Psoas muscle (tissue), 8 donors: Measurements from ENCODE around the gene PRR29. TPM values are rescaled to one million over a fixed set of nuclear protein-coding genes. Genes with fewer than 3 reads are reported as not detected.
A peak's percentile ranks its signal among the peaks of the same experiment; 100 is the strongest.

ENCODE experiments used
- ATAC-seq, 4 donors: fragments of 200-7000 bp; cut with Tn5 transposase; one replicate each; pipeline ENCODE4 v1.9.1; 2020; ENCODE audit warnings: moderate library complexity in 3 of 4, mild to moderate bottlenecking in 2 of 4
- DNase-seq, 2 donors: peaks; one replicate each; pipeline ENCODE4 v3.0.0-alpha.2; 2020
- H3K27ac ChIP-seq: fragments of 200-600 bp; one replicate; pipeline ENCODE4 v1.8.0; 2022
- H3K27me3 ChIP-seq, 3 donors: fragments of 200-600 bp in 1 of 3; one replicate each; pipeline versions ENCODE4 v1.6.1 to v1.8.0; 2013 to 2022; ENCODE audit warnings: low read length in 2 of 3, mild to moderate bottlenecking in 2 of 3, moderate library complexity in 1 of 3; ENCODE audit not compliant: insufficient read depth in 3 of 3
- H3K36me3 ChIP-seq, 2 donors: fragments of 200-600 bp in 1 of 2; one replicate each; pipeline versions ENCODE4 v1.6.1 to v1.8.0; 2013 to 2022; ENCODE audit warnings: low read depth in 1 of 2, mild to moderate bottlenecking in 1 of 2, moderate library complexity in 1 of 2; ENCODE audit not compliant: insufficient read depth in 1 of 2
- H3K4me1 ChIP-seq: fragments of 200-600 bp; one replicate; pipeline ENCODE4 v1.8.0; 2022
- H3K4me3 ChIP-seq: fragments of 200-600 bp; one replicate; pipeline ENCODE4 v1.8.0; 2022; ENCODE audit warnings: mild to moderate bottlenecking
- H3K9me3 ChIP-seq: fragments of 200-600 bp; one replicate; pipeline ENCODE4 v1.8.0; 2022
- CTCF ChIP-seq: fragments of 200-600 bp; IDR thresholded peaks from one replicate; pipeline ENCODE4 v1.8.0; 2022; ENCODE audit warnings: antibody characterized with exemption
- WGBS, 3 donors: extraction: QIAGEN DNeasy Blood & Tissue Kit; methylation state at CpG; one replicate each; pipeline versions ENCODE4 v1.1.6 to v1.1.7; 2013; 5-methylcytosine and 5-hydroxymethylcytosine counted together
- intact Hi-C, 2 donors: fragments of 100-400 bp; cut with DNase I; formaldehyde crosslinking; loops; one replicate each; pipeline versions ENCODE4 v1.11.0 to v1.14.2; 2022
- polyA plus RNA-seq, 3 donors: library from polyadenylated mRNA; stranded (reverse); fragments of 200-250 nt; gene quantifications; one replicate each; pipeline ENCODE4 v1.2.3, GENCODE V29; 2013
- total RNA-seq, 4 donors: library from RNA; stranded (reverse); fragmentation: NEBNext Ultra II Directional in 2 of 4; extraction: Animal tissue kit (Norgen Biotek cat#: 25700) in 2 of 4; gene quantifications; one replicate each; pipeline versions ENCODE4 v1.2.1 to v1.2.4, GENCODE V29; 2021 to 2023
- donor health status: healthy with polysubstance abuse.
- donor health status: DM: no; HTN: no; CAD: no; lungs with moderate emphysema.
- donor health status: Bipolar disorder and iron deficiency.
- donor health status: healthy.
- donor health status: DM: yes; HTN: yes; CAD: no.
- donor health status: DM: no; HTN: no; CAD: no.
- donor health status: DM: no; HTN: no; CAD: no.
- donor health status: DM: yes; HTN: yes; CAD: no.

The PRR29 gene
- total and polyA plus RNA-seq, 7 donors = 0.09 to 0.47 (median 0.16) TPM; not detected in 1

DNA sequence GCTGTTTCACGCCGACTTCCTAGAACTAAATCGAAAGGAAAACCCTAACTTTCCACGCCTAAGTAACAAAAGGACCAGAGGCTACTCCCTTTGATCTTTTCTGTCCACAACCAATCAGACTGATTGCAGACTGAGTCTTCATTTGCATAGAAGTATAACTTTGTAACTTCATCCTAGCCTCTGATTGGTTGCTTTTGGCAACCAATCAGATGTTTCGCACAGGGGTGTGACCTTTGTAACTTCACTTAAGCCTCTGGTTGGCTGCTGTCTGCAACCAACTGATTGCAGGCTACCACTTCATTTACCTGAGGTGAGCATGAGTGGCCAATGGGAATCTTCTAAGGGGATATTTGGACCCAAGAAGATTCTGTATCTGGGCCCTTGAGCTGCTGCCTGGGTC lies 39.7 kb downstream of the PRR29 start:
- no peaks in the 10 kb centered on the region for H3K9me3 ChIP-seq
- intact Hi-C loops = no loop called here
- no peak for TF ChIP-seq CTCF
- no peaks in the 10 kb centered on the region for H3K27me3 ChIP-seq
- no peak overlapping the region for H3K27ac ChIP-seq
- H3K36me3 ChIP-seq = peaks cover 0 to 12% of the 10 kb centered on the region in 2 donors
- no peaks in the 10 kb centered on the region for H3K4me1 ChIP-seq
- DNase-seq (no peak), ATAC-seq (no peak)
- WGBS, 3 donors = 95 to 98% (median 96%) methylated on average over 5 of the region's 5 CpGs
- H3K4me3 ChIP-seq = no peak overlapping the region

DNA sequence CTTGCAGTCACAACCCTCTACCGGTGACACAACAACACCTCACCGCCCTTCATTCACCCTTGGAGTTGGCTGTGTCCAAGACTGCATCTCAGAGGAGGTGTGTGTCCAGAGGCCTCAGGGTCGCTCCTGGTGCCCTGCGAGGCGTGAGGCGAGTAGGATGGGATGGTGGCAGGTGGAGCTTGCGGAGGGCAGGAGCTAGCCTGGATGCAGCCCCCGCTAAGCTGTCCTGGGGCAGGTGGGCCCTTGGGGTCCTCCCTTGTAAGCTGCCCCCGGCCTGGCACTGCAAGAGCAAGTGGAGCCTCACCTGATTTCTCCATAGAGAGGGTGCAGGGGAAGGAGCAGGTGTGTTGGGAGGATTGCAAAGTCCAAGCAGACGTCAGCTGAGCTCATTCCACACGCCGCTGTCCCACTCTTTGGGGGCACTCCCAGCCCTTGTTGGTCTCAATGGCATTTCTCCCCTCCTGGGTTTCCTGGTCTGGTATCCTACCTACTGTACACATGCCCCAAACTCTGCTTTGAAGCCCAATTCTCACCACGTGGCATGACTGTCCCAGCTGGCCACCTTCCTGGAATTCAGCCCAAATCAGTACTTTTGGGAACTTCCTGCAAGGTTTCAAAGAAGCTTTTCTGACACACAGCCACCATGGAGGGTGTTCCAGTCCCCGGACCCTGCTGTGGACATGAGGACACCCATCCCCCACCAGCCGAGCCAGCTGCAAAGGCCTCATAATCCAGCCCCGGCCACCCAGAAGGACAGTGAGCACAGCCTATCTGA lies 40.4 kb downstream of the PRR29 start:
- Histone ChIP-seq H3K9me3 (no peaks in the 10 kb centered on the region), H3K27ac (no peak overlapping the region), H3K4me1 (no peaks in the 10 kb centered on the region), H3K36me3 (peaks cover 0 to 19% of the 10 kb centered on the region in 2 donors), H3K4me3 (no peak overlapping the region), H3K27me3 (no peaks in the 10 kb centered on the region)
- 84 to 89% (median 87%) methylated on average over 16 of the region's 16 CpGs for WGBS, 3 donors
- ATAC-seq (peak in 1 of 4 donors; percentile 33), DNase-seq (no peak)
- intact Hi-C loops = no loop called here
- TF ChIP-seq CTCF = no peak

DNA sequence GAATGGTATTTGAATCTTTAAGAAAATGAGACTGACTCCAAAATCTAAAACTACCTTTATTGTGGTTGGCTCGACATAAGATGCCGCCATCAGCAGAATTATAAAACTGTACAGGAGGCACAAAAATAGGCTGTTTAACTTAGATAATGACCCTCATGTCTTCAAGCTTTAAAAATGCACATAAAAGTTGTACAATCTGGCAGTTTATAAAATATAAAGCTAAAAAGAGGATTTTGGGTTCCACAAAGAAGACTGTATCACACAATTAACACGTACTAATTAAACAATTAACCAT lies 40.9 kb downstream of the PRR29 start:
- 91 to 95% (median 93%) methylated on average over 3 of the region's 3 CpGs for WGBS, 3 donors
- no peak for DNase-seq

DNA sequence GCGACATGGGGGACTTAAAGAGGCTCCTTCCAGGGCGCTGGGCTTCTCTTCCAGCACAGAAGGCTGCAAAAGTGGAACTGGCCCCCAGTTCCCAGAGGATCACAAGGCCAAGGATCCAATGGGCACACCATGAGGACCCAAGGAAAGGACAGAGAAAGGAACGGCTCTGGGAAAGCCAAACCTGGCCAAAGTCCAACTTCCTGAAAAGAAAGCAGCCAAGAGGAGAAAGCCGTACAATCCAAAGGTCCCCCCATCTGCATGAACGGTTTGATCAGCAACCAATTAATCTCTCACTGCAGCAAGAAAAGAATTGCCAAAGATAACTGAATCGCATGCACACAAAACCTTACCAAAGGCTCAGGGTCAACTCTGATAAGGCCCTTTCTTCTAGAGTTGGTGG lies 42.1 kb downstream of the PRR29 start:
- Histone ChIP-seq H3K36me3 (peaks cover 0 to 36% of the 10 kb centered on the region in 2 donors), H3K4me1 (no peaks in the 10 kb centered on the region), H3K4me3 (no peak overlapping the region), H3K9me3 (no peaks in the 10 kb centered on the region), H3K27ac (no peak overlapping the region), H3K27me3 (no peaks in the 10 kb centered on the region)
- DNase-seq (no peak), ATAC-seq (no peak)
- 68 to 70% (median 70%) methylated on average over 6 of the region's 6 CpGs for WGBS, 3 donors
- intact Hi-C loops = loop anchor here in 1 of 2 donors (5.0 kb wide), 1 partner anchor 87 kb away; no protein-coding TSS in a partner anchor
- no peak for TF ChIP-seq CTCF

More for the DNA sequence above, 40.9 kb downstream of the PRR29 start:
- Histone ChIP-seq H3K27ac (no peak overlapping the region), H3K36me3 (peaks cover 0 to 24% of the 10 kb centered on the region in 2 donors), H3K4me3 (no peak overlapping the region), H3K9me3 (no peaks in the 10 kb centered on the region), H3K27me3 (no peaks in the 10 kb centered on the region), H3K4me1 (no peaks in the 10 kb centered on the region)
- no peak for TF ChIP-seq CTCF
- intact Hi-C loops = no loop called here
- ATAC-seq = no peak

- H3K4me1 ChIP-seq = no peaks in the 10 kb centered on the region
- intact Hi-C loops = loop anchor here in 1 of 2 donors (5.0 kb wide), 1 partner anchor 85 kb away; no protein-coding TSS in a partner anchor
- no peaks in the 10 kb centered on the region for H3K9me3 ChIP-seq
- H3K4me3 ChIP-seq = no peak overlapping the region
- H3K27ac ChIP-seq = no peak overlapping the region
- H3K27me3 ChIP-seq = no peaks in the 10 kb centered on the region
- peaks cover 0 to 53% of the 10 kb centered on the region in 2 donors for H3K36me3 ChIP-seq
- ATAC-seq = no peak
- TF ChIP-seq CTCF = no peak
- no peak for DNase-seq
- WGBS, 3 donors = 69 to 74% (median 71%) methylated on average over 11 of the region's 11 CpGs
Observed at GRCh38 chr17:64041912-64042311, 43.8 kb downstream of the PRR29 start.
